Activated naive CD4-positive, alpha-beta T cell (primary cell): Measurements from ENCODE around the gene SERHL2.
"Not testable (repeated sequence)": the region's sequence is repeated elsewhere in the genome, so short reads cannot be mapped to it uniquely, and the experiment has no call there.

Experiments used
- DNase-seq, 4 experiments: peaks; one replicate each; lab custom pipeline; 2025; lab: John Stamatoyannopoulos, UW

SERHL2 gene

DNA sequence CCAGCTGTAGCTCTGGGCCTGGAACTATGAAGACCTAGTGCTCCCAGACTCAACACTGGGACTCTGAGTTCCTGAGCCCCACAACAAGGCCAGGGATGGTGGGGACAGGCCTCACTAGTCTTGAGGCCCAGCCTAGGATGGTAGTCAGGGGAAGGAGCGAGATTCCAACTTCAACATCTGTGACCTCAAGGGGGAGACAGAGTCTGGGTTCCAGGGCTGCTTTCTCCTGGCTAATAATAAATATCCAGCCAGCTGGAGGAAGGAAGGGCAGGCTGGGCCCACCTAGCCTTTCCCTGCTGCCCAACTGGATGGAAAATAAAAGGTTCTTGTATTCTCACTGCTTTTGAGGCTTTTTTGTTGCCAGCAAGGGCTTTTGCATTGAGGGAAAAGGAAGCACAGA is 20.3 kb downstream of the SERHL2 start:
- not testable (repeated sequence) for DNase-seq

DNA sequence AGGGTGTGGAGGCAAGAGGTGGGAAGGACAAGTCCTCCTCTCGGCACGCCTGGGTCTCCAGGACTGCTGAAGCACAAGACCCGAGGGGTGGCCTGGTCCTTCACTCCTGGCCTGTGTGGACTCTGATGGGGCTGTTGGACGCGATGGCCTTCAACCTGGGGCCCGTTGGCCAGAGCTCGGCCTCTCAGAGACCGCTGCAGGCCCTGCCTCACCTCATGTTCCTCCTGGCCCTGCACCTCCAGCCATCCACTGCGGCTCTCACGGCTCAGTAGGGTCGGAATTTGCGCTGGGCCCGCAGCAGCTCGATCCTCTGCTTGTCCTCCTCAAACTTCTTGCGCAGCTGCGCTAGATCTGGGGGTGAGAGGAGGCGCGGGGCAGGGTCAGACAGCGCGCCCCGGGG is 20.7 kb downstream of the SERHL2 start:
- not testable (repeated sequence) for DNase-seq

DNA sequence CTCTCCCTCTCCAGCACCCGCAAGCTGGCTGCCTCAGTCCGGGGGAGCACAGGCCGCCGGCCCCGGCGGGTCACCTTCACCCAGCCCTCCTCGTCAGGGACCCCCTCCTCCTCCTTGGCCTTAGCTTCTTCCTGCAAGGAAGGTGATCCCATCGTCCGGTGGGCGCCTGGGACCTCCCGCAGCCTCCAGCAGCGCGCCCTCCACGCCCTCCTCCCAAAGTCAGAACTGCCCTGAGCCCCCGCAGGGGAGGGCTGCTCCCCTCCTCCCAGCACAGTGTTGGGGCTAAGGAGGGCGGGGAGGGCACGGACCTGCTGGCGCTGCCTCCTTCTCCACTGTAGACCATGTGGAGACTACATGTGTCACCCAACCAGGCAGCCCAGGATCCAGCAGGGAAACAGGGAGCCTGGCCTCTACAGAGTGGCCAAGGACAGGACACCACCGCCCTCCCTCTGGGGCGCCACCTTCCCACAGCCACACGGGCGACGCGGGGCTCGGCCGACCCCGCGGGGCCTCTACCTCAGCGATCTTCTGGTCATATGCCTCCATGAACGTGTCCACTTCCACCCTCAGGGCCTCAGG is 22.3 kb downstream of the SERHL2 start:
- not testable (repeated sequence) for DNase-seq

DNA sequence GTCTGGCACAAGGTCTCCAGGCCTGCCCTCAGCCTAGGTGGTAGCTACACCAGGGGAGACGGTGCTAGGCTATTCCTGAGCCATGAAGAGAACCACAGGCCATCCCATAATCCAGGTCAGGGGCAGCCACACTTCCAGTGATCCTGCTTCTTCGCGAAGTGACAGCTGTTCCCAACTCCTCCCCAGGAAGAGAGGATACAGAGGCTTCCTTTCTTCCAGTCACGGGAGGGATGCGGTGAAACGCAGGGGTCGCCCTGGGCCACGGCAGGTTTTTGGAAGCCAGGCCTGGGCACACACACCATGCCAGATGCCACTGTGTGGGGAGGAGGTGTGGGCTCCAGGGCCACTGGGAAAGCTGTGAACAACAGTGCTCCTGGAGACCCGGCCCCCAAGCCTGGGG is 23.4 kb downstream of the SERHL2 start:
- DNase-seq = not testable (repeated sequence)

DNA sequence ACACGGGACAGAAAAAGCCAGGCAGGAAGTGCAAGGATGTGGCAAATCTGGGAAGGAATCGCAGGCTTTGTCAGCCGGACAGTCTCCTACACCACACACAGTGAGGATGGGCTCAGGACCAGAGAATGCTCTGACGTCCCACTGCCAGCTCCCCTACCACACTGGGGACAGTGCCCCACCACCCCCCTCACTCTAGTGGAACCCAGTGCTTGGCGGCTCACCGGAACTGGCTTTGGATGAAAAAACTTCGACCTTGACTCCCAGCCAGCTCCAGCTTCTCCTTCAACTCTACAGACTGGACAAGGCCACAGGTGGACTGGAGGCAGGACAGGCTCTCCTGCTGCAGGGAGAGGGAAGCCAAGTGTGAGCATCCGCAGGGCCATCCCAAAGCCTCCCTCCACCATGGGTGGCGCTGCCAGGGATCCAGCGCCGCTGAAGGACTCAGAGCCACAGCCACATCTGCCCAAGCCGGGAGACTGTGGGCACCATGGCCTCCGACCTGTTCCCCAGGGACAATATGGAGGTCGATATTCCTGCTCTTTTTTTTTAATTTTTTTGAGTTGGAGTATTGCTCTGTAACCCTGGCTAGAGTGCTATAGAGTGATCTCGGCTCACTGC is 24.0 kb downstream of the SERHL2 start:
- no peak for DNase-seq

DNA sequence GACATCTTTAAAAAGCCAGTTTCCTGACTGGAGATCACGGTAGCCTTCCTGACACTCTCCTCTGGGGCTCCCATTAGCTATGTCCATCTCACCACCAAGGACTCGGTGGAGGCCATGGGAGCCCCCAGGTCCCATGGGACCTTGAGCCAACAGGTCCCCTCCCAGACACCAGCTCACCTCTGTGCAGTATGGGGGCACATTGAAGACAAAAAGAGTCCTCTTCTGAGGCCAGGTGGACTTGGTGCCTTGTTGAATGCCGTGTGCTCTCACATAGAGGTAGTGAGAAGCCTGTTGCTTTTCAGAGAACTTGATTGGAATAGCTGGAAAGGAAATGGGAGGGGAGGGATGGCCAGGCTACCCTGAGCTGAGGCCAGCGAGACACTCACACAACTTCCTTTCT is 26.3 kb downstream of the SERHL2 start:
- DNase-seq = not testable (repeated sequence)

DNA sequence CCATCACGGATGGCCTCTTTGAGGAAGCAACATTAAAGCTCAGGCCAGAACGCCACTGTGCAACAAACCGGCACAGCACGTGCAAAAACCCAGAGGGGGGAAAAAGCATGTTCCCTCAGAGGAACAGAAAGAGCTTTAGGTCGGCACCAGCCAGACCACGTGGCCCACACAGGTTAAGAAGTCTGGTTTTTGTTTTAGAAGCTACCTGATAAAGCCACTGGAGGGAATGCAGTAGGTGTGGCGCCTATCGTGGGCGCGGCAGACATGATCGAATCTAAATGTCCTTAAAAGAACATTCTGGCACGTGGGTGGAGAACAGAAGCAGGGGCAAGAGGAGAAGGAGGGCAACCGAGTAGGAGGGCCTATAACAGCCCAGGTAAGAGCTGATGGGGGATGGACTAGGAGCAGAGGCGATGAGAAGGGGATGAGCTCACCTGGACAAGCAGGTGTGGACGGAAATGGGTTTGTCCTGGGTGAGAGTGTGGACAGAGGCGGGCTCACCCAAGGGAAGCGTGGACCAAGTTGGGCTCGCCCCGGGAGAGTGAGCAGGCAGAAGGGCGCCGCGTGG is 27.5 kb downstream of the SERHL2 start:
- not testable (repeated sequence) for DNase-seq

DNA sequence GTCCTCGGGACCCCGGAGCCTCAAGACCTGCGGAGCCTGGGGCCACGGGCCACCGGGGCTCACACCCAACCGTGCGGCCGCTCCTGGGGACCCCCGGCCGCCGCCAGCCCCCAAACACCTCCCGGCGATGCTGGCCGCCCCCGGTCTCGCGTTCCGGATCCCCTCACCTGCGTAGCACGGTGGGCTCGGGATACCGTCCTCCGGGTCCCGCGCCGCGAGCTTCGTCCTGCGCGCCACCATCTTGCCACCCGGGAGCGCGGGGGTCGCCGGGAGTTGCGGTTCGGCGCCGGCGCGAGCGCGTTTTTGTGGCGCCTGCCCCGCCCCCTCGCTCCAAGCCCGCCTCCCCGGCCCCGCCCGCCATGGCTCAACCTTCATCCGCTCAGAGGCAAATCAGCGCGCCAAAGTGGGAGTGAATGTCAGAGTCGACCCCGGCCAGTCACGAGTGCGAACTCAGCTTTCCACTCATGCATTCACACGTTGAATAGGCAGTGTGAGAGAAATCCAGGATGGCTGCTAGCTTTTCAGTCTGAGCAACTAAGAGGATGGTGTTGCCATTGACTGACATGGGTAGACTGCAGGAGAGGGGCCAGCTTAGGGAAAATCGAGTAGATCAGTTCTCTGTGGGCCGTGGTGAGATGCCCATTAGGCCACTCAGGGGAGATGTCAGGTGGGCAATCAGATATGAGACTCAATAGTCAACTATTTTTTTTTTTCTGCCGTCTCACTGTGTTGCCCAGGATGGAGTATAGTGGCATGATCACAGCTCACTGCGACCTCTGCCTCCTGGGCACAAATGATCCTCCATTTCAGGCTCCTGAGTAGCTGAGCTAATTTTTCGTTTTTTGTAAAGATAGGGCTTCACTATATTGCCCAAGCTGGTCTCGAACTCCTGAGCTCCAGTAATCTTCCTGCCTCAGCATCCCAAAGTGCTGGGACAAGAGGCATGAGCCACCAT is 28.3 kb downstream of the SERHL2 start:
- peak; percentile 62 to 81 (median 72) for DNase-seq

DNA sequence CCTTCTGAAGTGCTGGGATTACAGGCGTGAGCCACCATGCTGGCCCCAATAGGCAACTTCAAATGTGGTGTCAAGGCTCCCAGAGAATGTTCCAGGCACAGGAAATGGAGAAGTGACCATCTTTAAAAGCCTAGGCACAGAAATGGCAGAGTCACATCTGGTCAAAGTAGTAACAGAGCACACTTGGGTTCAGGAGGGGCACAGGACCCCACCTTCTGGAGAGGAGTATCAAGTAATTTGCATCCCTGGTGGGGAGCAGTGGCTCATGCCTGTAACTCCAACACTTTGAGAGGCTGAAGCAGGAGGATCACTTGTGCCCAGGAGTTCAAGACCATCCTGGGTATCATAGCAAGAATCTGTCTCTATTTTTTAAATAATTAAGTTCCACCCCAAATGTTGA is 29.2 kb downstream of the SERHL2 start:
- DNase-seq = no peak

DNA sequence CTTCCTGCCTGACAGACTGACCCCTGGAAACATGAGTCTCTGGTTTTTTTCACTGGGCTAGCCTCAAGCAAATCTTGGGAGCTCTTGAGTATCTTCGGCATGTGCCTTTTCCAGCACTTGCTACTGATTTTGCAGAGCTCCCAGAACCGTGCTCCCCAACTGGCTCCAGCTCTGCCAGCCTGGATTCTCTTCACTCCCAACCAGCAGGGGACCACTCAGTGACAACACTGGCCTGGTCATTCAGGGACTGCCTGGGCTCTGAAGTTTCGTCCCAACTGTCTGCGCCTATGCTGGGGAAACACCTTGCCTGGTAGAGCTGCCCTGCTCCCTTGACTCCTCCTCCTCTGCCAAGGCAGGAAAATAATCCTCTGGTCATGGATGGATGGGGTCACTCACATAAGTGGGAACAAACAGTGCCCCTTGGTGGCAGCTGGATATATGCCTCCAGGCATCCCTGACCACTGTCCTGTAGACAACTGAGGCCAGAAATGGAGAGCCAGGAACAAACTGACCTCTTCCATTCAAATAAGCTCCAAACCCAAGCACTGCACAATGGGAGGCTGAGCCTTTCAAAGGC is 30.7 kb downstream of the SERHL2 start:
- DNase-seq = no peak

DNA sequence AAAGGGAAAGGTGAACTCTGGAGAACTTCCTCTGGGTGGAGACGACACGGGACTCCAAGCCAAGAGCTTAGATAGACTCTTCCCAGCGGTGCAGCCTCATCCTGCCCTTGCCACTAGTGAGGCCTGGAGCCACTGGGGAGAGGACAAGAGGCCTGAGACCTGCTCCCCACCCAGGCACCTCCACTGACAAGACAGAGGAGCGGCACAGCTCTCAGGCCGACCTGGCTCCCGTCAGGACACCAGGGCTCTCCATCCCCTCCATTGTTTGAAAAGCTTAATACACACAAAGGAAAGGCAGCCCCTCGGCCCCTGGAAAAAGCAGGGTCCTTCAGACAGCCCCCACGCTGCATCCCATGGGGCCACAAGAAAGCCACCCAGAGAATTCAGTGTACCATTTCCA is 31.3 kb downstream of the SERHL2 start:
- no peak for DNase-seq

DNA sequence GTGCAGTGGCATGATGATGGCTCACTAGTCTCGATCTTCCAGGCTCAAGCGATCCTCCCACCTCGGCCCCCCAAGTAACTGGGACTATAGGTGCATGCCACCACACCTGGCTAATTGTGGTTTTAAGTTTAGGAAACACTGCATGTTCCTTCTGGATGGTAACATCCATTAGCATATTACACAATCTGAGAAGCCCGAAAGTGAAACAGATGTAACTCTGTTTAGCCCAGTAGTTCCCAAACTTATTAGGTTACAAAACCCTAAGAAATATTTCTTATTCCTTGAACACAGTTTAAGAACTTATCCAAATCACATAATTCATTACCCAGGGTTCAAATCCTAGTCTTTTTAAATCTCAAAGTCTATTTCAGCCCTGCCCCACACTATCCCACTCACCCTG is 32.6 kb downstream of the SERHL2 start:
- no peak for DNase-seq

DNA sequence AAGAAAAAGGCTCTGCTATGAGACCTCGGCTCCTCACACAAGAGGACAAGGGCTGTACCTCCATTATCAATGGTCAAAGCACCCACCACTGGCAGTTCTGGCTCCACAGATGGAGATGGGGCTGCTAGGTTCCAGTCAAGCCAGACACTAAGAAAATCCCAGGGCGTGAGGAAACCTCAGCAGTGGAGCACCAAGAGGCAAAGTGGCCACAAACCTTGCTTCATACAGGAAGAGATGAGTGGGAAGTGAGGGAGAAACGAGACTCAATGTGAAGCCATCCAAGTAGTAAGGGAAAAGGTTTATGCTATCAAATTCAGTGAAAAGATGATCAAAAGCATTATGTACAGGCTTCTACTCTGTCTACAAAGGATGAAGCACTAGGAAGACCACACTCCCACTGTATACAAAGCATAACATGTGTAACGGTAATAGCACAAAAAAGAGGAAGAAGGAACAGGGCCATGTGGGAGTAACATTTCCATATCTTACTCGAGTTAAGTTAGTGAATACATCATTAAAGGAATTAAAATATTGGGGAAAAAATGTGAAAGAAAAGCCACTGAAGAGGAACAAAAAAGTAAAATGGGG is 33.9 kb downstream of the SERHL2 start:
- DNase-seq = no peak

DNA sequence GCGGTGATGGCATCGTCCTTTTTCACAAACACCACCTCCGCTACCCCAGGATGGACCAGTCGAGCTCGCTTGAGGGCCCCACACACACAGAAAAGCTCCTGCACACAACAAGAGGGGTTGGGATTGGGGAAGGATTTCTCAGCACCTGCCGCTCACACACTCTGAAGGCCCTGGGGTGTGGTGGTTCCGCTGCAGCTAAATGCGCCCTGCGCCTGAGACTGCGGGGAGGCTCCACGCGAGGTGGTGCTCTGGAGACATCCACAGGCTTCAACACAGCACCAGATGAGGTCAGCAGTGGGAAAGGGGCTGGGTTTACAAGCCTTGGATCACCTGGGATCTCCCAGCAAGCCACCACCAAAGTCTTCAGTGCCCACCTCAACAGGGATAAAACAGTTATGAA is 38.2 kb downstream of the SERHL2 start:
- DNase-seq = no peak

DNA sequence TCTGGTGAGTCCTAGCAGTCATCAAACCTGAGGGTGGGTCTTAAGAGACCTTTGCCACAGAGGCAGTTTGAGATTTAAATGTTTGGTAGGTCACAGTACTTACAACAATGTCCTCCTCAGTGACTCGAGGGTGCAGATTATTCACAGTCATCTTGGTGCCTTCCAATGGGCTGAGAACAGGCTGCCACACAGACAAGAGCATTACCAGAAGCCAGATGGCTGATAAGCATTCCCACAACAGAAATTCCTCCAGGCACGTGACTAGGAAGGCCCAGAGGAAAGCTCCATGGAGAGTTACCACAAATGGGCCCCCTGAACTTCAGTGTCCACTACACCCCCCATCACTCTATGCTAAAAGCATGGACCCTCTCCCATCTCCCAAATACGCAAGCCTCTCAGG is 41.7 kb downstream of the SERHL2 start:
- DNase-seq = no peak

DNA sequence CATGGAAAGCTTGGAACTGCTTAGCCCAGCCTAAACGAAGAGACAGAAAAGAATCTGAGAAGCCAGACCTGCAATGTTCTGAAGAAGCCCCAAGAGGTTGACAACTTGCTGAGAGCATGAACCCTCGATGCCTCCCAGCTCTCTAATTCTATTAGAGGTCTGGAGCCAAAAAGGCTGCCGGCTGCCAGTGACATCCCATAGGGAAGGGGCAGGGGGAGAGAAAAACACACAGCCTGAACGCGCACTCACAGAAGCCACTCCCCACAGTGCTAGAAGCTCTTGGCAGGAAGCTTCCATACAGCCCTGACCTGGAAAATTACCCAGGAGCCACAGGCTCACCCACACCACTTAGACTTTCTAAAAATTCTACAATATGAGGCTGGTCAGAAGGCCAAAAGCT is 42.6 kb downstream of the SERHL2 start:
- DNase-seq = no peak

DNA sequence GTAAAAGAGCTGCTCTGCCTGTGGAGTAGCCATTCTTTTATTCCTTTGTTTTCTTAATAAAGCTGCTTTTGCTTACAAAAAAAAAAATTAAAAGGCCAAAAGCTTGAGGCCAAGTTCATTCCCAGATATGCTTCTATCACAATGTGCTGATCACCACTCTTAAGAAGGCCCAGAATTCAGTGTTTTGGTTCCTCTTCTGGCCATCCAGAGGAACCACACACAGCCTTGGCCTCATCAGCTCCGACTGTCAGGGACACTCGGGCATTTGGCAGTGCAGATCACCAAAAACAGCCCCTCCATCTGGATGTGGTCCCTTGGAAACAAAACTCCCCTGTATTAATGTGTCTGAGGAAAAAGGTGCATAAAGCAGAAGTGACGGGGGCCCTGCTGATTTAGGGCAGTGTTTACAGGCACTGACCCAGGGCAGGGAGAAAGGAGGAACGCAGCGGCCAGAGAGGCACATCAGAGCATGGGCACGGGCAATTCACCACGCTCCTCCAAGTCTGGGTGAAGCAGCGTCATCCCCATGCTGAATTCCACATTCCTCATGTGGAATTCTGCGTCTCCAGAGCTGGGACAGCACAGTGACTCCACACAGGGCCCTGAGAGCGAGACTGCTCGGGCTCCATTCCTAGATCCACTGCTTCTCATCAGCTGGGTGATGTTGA is 43.2 kb downstream of the SERHL2 start:
- no peak for DNase-seq

DNA sequence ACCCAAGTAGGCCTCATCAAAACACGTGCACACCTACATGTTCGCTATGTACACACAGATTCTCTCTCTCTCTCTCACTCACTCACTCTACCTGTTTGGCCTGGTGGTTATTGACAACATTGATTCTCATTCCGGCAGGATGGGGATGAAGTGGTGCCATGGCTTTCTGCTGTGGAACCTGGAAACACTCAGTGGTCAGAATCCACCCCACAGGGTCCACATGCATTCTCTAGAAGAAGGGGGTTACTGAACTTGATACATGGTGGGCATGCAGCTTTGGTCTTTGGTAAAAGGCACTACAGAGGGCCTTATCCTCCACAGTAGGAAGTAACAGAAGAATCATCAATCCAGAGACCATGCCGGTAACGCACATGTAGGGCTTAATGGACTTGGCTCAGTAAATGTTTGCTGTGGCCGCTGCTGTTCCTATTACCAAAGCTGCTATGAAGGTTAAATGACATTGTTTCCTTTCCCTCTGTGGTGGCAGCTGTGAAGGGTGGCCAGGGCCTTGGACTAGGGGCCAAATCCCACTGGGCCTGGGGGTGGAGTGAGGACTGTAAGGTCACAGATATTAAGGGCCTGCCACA is 48.2 kb downstream of the SERHL2 start:
- DNase-seq = no peak

DNA sequence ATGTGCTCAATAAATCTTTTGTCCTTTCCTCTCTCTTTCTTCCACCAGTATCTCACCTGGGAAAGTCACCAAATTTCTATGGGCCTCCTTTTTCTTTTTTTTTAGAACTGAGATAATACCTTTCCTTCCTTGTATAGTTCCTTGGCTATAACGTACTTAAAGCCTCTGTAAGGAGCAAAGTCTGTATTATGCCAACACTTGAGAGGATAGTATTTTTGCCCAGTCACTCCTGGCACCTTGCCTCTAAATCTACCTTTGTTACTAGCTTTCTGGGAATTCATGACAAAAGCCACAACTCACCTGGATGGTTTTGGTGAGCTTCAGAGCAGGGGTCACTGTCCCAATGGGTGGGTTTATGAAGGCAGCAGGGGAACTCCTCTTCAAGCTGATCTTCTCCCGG is 48.7 kb downstream of the SERHL2 start:
- DNase-seq = no peak

DNA sequence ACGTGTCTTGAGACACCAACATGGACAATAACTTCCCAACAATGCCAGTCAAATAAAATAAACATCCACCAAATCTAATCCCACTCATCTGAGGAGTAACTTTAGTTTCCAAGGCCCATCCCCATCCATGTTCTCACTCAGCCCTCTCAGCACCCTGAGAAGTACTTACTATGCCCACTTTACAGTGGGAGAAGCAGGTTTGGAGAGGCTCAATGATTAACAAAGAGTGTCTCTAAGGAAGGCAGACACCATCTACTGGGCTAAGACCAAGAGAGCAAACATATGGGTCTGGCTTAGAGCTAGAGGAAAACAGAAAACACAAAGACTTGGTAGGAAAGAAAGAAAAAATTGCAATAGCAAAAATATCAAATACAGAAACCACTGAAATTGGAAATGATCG is 49.7 kb downstream of the SERHL2 start:
- no peak for DNase-seq

DNA sequence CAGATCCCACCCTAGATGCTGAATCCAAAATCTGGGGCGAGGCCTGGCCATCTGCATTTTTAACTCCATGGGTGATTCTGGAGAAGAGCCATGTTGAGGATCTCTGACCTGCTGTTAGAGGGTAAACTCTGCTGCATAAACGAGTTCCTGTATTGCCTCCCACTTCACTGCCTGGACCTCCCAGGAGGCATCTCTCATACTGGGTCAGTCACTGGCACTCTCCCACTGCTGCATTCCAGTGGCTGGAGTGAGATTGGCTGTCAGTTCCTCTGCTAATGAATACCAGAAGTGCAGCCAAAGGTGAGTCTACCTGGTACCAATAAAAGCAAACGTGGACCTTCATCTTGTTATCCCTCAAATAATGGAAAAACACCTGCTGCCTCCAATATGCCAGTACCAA is 50.6 kb downstream of the SERHL2 start:
- DNase-seq = no peak
